Body of pancreas (tissue), 4 donors: ENCODE data around the gene GRIK2. TPM values are rescaled to one million over a fixed set of nuclear protein-coding genes. Genes with fewer than 3 reads are reported as not detected.

Source experiments
- ATAC-seq: fragments of 150-250 bp; one replicate; pipeline ENCODE4 v1.9.1; 2016
- DNase-seq, 4 donors: peaks; one replicate each; pipeline ENCODE4 v3.0.0-alpha.2; 2019
- H3K27ac ChIP-seq, 4 donors: fragments of 200-600 bp; sonication (generic); 1 replicate in 3 of 4; 2 replicates in 1 of 4; pipeline versions ENCODE4 v1.5.1 to v1.6.1; 2016 to 2019; ENCODE audit warnings: mild to moderate bottlenecking in 1 of 4, mixed read lengths in 1 of 4, moderate library complexity in 1 of 4
- H3K27me3 ChIP-seq, 2 donors: fragments of 200-600 bp; sonication (generic); one replicate each; pipeline ENCODE4 v1.6.0; 2016; ENCODE audit warnings: mild to moderate bottlenecking in 1 of 2
- H3K36me3 ChIP-seq, 2 donors: fragments of 200-600 bp; sonication (generic); replicated peaks in 1 of 2; 2 replicates each; pipeline ENCODE4 v1.5.1; 2016; ENCODE audit warnings: low read depth in 2 of 2; ENCODE audit not compliant: insufficient read depth in 1 of 2
- H3K4me1 ChIP-seq: fragments of 200-600 bp; sonication (generic); one replicate; pipeline ENCODE4 v1.6.0; 2016
- H3K4me3 ChIP-seq, 2 donors: fragments of 200-600 bp; sonication (generic); 1 replicate in 1 of 2; 2 replicates in 1 of 2; pipeline ENCODE4 v1.5.1; 2016 to 2019
- H3K9me3 ChIP-seq, 3 donors: fragments of 200-600 bp; sonication (generic); 1 replicate in 2 of 3; 2 replicates in 1 of 3; pipeline ENCODE4 v1.5.1; 2016
- POLR2A ChIP-seq, 3 donors: fragments of 450-650 bp; IDR thresholded peaks; one replicate each; pipeline ENCODE4 v1.6.1; 2016; ENCODE audit warnings: antibody characterized with exemption in 3 of 3, mild to moderate bottlenecking in 2 of 3
- WGBS, 2 donors: methylation state at CpG; one replicate each; pipeline ENCODE4 v1.1.5; 2017; 5-methylcytosine and 5-hydroxymethylcytosine counted together
- intact Hi-C: fragments of 100-400 bp; cut with DNase I; formaldehyde crosslinking; loops from one replicate; pipeline ENCODE4 v1.15.1; 2023
- total RNA-seq, 2 donors: library from RNA; depleted of rRNA; stranded (reverse); fragments of >200 nt; gene quantifications; one replicate each; pipeline ENCODE4 v1.1.0, GENCODE V29; 2016
- TF ChIP-seq, protein P1 (sequence below), 7 experiments: fragments of 450-650 bp in 4 of 7; fragments of 200-600 bp in 3 of 7; sonication (generic) in 3 of 7; IDR thresholded peaks; one replicate each; pipeline ENCODE4 v1.5.1; 2016 to 2019; ENCODE audit warnings: antibody characterized with exemption in 7 of 7

Gene GRIK2
- total RNA-seq, 2 donors from 2014 or later = 0.52 to 7.9 TPM

DNA sequence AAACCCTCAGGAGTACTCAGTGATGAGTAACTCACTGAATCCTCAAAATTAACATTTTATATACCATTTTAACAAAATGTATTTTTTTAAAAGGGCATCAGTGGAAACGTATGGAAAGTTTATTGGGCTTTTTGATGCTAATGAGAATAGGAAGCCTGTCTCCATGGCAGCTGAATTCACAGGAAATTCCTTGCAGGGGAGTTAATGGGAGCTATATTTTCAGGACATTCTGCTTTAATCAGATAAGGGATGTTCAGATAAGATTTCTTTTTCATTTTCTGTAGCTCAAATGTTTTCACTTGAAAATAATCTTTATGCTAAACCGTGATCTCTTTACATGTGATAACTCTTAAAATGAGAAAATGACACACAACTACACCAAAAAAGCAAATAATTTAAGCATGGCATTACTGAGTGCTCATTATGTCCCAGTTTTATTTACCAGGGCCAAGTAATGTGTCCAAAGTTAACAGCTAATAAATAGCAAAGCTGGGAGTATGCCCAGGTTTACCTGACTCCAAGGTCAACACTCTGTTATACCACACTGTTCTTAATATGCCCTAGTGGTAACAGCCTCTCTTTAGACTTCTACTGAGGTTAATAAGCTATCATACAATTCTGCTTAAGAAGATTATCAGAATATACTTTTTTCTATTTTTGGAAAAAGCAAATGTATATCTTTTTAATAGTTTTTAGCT, 348.1 kb downstream of the GRIK2 start:
- Histone ChIP-seq H3K4me3 (no peak overlapping the region), H3K4me1 (peaks cover 20% of the 10 kb centered on the region), H3K9me3 (no peaks in the 10 kb centered on the region), H3K36me3 (no peaks in the 10 kb centered on the region), H3K27ac (peak overlapping the region in 1 of 4 donors; percentile 2), H3K27me3 (no peaks in the 10 kb centered on the region)
- DNase-seq (peak; percentile 17 to 59 (median 32)), ATAC-seq (peak; percentile 89)
- TF ChIP-seq, protein P1, sequence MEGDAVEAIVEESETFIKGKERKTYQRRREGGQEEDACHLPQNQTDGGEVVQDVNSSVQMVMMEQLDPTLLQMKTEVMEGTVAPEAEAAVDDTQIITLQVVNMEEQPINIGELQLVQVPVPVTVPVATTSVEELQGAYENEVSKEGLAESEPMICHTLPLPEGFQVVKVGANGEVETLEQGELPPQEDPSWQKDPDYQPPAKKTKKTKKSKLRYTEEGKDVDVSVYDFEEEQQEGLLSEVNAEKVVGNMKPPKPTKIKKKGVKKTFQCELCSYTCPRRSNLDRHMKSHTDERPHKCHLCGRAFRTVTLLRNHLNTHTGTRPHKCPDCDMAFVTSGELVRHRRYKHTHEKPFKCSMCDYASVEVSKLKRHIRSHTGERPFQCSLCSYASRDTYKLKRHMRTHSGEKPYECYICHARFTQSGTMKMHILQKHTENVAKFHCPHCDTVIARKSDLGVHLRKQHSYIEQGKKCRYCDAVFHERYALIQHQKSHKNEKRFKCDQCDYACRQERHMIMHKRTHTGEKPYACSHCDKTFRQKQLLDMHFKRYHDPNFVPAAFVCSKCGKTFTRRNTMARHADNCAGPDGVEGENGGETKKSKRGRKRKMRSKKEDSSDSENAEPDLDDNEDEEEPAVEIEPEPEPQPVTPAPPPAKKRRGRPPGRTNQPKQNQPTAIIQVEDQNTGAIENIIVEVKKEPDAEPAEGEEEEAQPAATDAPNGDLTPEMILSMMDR (IDR thresholded peaks at IDR 0.05) = peak in 2 of 7 experiments; percentile 27 to 28
- no peak for TF ChIP-seq POLR2A (IDR thresholded peaks at IDR 0.05)
- 24 to 26% methylated on average over 2 of the region's 2 CpGs for WGBS, 2 donors
- intact Hi-C loops = no loop called here

DNA sequence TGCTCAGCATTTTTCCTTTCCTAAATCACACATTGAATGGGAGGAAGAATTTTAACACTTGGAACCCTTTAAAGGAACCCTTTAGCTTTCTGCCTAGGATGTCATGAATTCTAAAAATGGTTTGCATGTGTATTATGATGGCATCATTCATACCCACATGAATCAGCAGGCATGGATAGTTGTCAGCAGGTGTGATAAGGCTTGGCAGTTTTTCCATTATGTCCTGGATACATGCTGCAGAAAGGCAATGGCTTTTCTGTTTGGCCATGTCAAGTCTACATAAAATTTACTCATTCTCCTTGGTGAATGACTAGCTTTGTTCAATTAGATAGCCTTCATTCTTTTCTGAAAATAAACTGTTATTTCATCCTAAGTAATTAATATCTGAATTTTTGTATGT, 353.7 kb downstream of the GRIK2 start:
- Histone ChIP-seq H3K4me1 (peaks cover 17% of the 10 kb centered on the region), H3K27me3 (no peaks in the 10 kb centered on the region), H3K27ac (no peak overlapping the region), H3K4me3 (no peak overlapping the region), H3K9me3 (no peaks in the 10 kb centered on the region), H3K36me3 (no peaks in the 10 kb centered on the region)
- DNase-seq = no peak
- no peak for ATAC-seq
- intact Hi-C loops = no loop called here
- no peak for TF ChIP-seq POLR2A (IDR thresholded peaks at IDR 0.05)
- TF ChIP-seq, protein P1 (IDR thresholded peaks at IDR 0.05) = no peak

DNA sequence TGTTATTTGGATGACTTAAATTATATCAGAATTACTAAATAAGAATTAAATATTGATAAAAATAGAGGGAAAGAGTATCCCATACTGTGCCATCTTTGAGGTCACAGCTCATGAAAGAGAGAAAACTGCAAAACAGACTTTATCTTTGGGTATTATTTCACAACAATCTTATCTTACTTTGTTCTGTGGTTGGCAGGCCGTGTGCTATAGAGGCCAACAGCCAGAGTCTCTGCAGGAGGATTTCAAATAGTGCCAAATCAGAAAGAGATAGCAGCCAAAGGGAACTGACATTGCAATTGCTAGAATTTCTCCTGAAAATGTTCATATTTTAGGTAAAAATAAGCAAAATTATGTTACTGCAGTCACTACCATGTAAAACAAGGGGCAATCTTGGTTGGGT, 354.2 kb downstream of the GRIK2 start:
- peak in 1 of 4 donors; percentile 31 for DNase-seq
- 5 to 8% methylated on average over 1 of the region's 1 CpG for WGBS, 2 donors

DNA sequence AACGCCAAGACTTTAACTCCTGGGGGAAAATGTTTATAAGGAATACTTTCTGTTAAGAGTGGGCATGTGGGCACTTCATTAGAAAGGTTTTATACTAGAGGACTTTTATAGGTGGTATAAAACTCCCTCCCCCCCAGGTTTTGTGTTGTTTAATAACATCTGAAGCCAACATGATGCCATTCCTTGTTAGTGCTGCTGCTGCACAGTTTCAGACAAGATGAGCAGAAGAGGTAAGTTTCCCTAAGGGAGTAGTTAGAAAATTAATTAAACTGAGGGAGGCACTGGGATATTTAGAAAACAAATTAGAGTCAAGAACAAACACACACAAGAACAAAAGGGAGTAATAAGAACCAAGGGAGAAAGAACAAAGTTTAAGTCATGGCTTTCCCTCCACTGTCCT, 362.4 kb downstream of the GRIK2 start:
- intact Hi-C loops = no loop called here
- no peaks in the 10 kb centered on the region for H3K27me3 ChIP-seq
- H3K27ac ChIP-seq = no peak overlapping the region
- H3K9me3 ChIP-seq = no peaks in the 10 kb centered on the region
- TF ChIP-seq POLR2A (IDR thresholded peaks at IDR 0.05) = no peak
- TF ChIP-seq, protein P1 (IDR thresholded peaks at IDR 0.05) = no peak
- ATAC-seq (no peak), DNase-seq (no peak)
- no peak overlapping the region for H3K4me3 ChIP-seq
- 90 to 94% methylated on average over 1 of the region's 1 CpG for WGBS, 2 donors
- no peaks in the 10 kb centered on the region for H3K36me3 ChIP-seq
- no peaks in the 10 kb centered on the region for H3K4me1 ChIP-seq

More for the DNA sequence above, 354.2 kb downstream of the GRIK2 start:
- Histone ChIP-seq H3K36me3 (no peaks in the 10 kb centered on the region), H3K4me3 (no peak overlapping the region), H3K27me3 (no peaks in the 10 kb centered on the region), H3K27ac (no peak overlapping the region), H3K9me3 (no peaks in the 10 kb centered on the region), H3K4me1 (peaks cover 11% of the 10 kb centered on the region)
- TF ChIP-seq, protein P1 (IDR thresholded peaks at IDR 0.05) = no peak
- no peak for TF ChIP-seq POLR2A (IDR thresholded peaks at IDR 0.05)
- ATAC-seq = peak; percentile 27
- intact Hi-C loops = no loop called here

DNA sequence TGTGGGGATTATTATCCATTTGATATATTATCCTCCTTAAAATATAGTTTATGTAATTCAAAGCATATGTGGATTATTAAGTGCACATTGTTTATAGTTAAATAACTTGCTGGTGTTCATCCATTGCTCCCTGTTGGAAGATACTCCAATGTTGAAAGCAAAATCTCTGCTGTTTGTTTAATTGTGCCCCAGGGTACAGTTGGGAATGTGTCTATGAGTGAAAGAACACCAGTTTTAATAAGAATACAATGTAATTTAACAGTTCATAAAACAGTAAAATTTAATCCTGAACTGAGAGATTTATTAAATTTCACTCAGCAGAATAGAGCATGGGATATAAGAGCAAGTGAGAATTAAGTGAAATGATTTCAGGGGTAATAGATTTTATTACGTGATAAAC, 364.9 kb downstream of the GRIK2 start:
- intact Hi-C loops = no loop called here
- H3K4me3 ChIP-seq = no peak overlapping the region
- ATAC-seq (no peak), DNase-seq (no peak)
- no peaks in the 10 kb centered on the region for H3K9me3 ChIP-seq
- no peaks in the 10 kb centered on the region for H3K4me1 ChIP-seq
- 72 to 73% methylated on average over 1 of the region's 1 CpG for WGBS, 2 donors
- no peaks in the 10 kb centered on the region for H3K36me3 ChIP-seq
- no peaks in the 10 kb centered on the region for H3K27me3 ChIP-seq
- H3K27ac ChIP-seq = no peak overlapping the region
- TF ChIP-seq, protein P1 (IDR thresholded peaks at IDR 0.05) = no peak
- TF ChIP-seq POLR2A (IDR thresholded peaks at IDR 0.05) = no peak
